ENCODE measurements around the gene C2CD2. TPM values are rescaled to one million over a fixed set of nuclear protein-coding genes. Genes with fewer than 3 reads are reported as not detected.

C2CD2 gene
- total RNA-seq, 2 experiments from 2014 or later, result 8.2 to 8.8 TPM

- Mint-ChIP-seq H3K27me3 (no peaks in the 10 kb centered on the region), H3K27ac (no peak overlapping the region), H3K4me1 (ENCODE audit: low read depth) (no peaks in the 10 kb centered on the region), H3K36me3 (ENCODE audit: low read depth) (peaks cover 78% of the 10 kb centered on the region), H3K9me3 (peaks cover 2% of the 10 kb centered on the region), H3K4me3 (no peak overlapping the region)
- Histone ChIP-seq H3K27me3 (ENCODE audit: control insufficient read depth in 1 of 2, insufficient read depth in 2 of 2, low read length in 2 of 2) (no peaks in the 10 kb centered on the region), H3K27ac (ENCODE audit: low read depth in 1 of 2, low read length in 2 of 2) (no peak overlapping the region), H3K4me3 (ENCODE audit: low read length) (no peak overlapping the region), H3K9me3 (ENCODE audit: control insufficient read depth in 1 of 2, insufficient read depth in 1 of 2, low read length in 2 of 2) (no peaks in the 10 kb centered on the region), H3K4me1 (ENCODE audit: insufficient read depth, low read length) (no peaks in the 10 kb centered on the region), H3K36me3 (ENCODE audit: insufficient read depth, low read length) (peaks cover 62% of the 10 kb centered on the region)
- TF ChIP-seq CTCF (IDR thresholded peaks at IDR 0.05), result no peak
- ChIA-PET POLR2A (no interaction called here), CTCF (no interaction called here)
- ATAC-seq (ENCODE audit: poor library complexity) (no peak), DNase-seq (no peak)
- intact Hi-C loops (cut with DNase I, micrococcal nuclease), result no loop called here
Measured at GRCh38 chr21:41836166-41837015, 117.4 kb downstream of the C2CD2 start.

GRCh38 chr21:41835711-41836154, 118.1 kb downstream of the C2CD2 start:
- Histone ChIP-seq H3K27ac (ENCODE audit: low read depth in 1 of 2, low read length in 2 of 2) (no peak overlapping the region), H3K27me3 (ENCODE audit: control insufficient read depth in 1 of 2, insufficient read depth in 2 of 2, low read length in 2 of 2) (no peaks in the 10 kb centered on the region), H3K9me3 (ENCODE audit: control insufficient read depth in 1 of 2, insufficient read depth in 1 of 2, low read length in 2 of 2) (no peaks in the 10 kb centered on the region), H3K36me3 (ENCODE audit: insufficient read depth, low read length) (peaks cover 65% of the 10 kb centered on the region), H3K4me3 (ENCODE audit: low read length) (no peak overlapping the region), H3K4me1 (ENCODE audit: insufficient read depth, low read length) (no peaks in the 10 kb centered on the region)
- Mint-ChIP-seq H3K27ac (no peak overlapping the region), H3K4me3 (no peak overlapping the region), H3K4me1 (ENCODE audit: low read depth) (no peaks in the 10 kb centered on the region), H3K27me3 (no peaks in the 10 kb centered on the region), H3K36me3 (ENCODE audit: low read depth) (peaks cover 72% of the 10 kb centered on the region), H3K9me3 (no peaks in the 10 kb centered on the region)
- intact Hi-C loops (cut with DNase I, micrococcal nuclease), result no loop called here
- POLR2A ChIA-PET, result no interaction called here
- TF ChIP-seq CTCF (IDR thresholded peaks at IDR 0.05), result no peak
- DNase-seq (no peak), ATAC-seq (ENCODE audit: poor library complexity) (no peak)
- CTCF ChIA-PET, result no interaction called here

Other genes starting within 250 kb of the C2CD2 start
- gene RIPK4, start 187.0 kb downstream of the C2CD2 start, total RNA-seq, result 1 to 10 TPM; 2.5 to 3.0 TPM
- gene PRDM15, start 74.7 kb downstream of the C2CD2 start, total RNA-seq, result 10 to 100 TPM; 10.4 to 12.0 TPM
- gene ZBTB21, start 56.3 kb upstream of the C2CD2 start, total RNA-seq, result 100 to 1,000 TPM; 132 to 139 TPM
- under 1 TPM; 0.42 to 0.49 TPM for gene UMODL1, start 117.3 kb upstream of the C2CD2 start, total RNA-seq